HEK293 (cell line): ENCODE results near the gene ATF5.
A peak's percentile ranks its signal among the peaks of the same experiment; 100 is the strongest.

Source experiments
- IKZF3 ChIP-seq: fragments of 450-650 bp; IDR thresholded peaks from 2 replicates; pipeline ENCODE4 v1.5.0; 2018; ENCODE audit warnings: missing biosample characterization, mild to moderate bottlenecking, missing genetic modification characterization, moderate library complexity
- KLF7 ChIP-seq: fragments of 450-650 bp; formaldehyde crosslinking; IDR thresholded peaks from 2 replicates; pipeline ENCODE4 v1.5.1; 2016; ENCODE audit warnings: missing biosample characterization, missing genetic modification characterization, borderline replicate concordance
- MYNN ChIP-seq: fragments of 450-650 bp; formaldehyde crosslinking; IDR thresholded peaks from 2 replicates; pipeline ENCODE4 v1.5.1; 2016; ENCODE audit warnings: missing biosample characterization, missing genetic modification characterization, borderline replicate concordance
- MZF1 ChIP-seq: fragments of 450-650 bp; formaldehyde crosslinking; IDR thresholded peaks from 2 replicates; pipeline ENCODE4 v1.5.1; 2017; ENCODE audit warnings: missing biosample characterization, missing genetic modification characterization, borderline replicate concordance
- PRDM1 ChIP-seq: fragments of 450-650 bp; formaldehyde crosslinking; IDR thresholded peaks from 2 replicates; pipeline ENCODE4; 2016; ENCODE audit warnings: missing biosample characterization, missing genetic modification characterization
- PRDM10 ChIP-seq: fragments of 450-650 bp; formaldehyde crosslinking; IDR thresholded peaks from 2 replicates; pipeline ENCODE4 v1.5.1; 2016; ENCODE audit warnings: missing biosample characterization, missing genetic modification characterization
- SETDB1 ChIP-seq: IDR thresholded peaks from one replicate; pipeline ENCODE4 v1.6.1; 2017; ENCODE audit warnings: mild to moderate bottlenecking, low read length, moderate library complexity, mixed read lengths; ENCODE audit not compliant: insufficient read length
- TRIM28 ChIP-seq: IDR thresholded peaks from 2 replicates; pipeline ENCODE4 v1.6.1; 2011; ENCODE audit warnings: low read length, control low read depth, borderline replicate concordance
- ZNF155 ChIP-seq: fragments of 450-650 bp; formaldehyde crosslinking; IDR thresholded peaks from 2 replicates; pipeline ENCODE4 v1.5.1; 2016; ENCODE audit warnings: missing biosample characterization, missing genetic modification characterization
- ZNF184 ChIP-seq: fragments of 450-650 bp; IDR thresholded peaks from 2 replicates; pipeline ENCODE4 v1.5.1; 2018; ENCODE audit warnings: missing biosample characterization, mild to moderate bottlenecking, missing genetic modification characterization
- ZNF19 ChIP-seq: fragments of 450-650 bp; formaldehyde crosslinking; IDR thresholded peaks from 2 replicates; pipeline ENCODE4; 2016; ENCODE audit warnings: missing biosample characterization, missing genetic modification characterization, low read depth
- ZNF274 ChIP-seq, 2 experiments: fragments of 200-500 bp in 1 of 2; fragments of 450-650 bp in 1 of 2; sonication (Bioruptor generic) in 1 of 2; formaldehyde crosslinking in 1 of 2; IDR thresholded peaks; 2 replicates each; pipeline versions ENCODE4 v1.5.1 to v1.6.1; 2014 to 2016; ENCODE audit warnings: borderline replicate concordance in 1 of 2, inconsistent platforms in 1 of 2, low read length in 1 of 2, missing biosample characterization in 1 of 2, missing genetic modification characterization in 1 of 2
- ZNF37A ChIP-seq: fragments of 450-650 bp; IDR thresholded peaks from 2 replicates; pipeline ENCODE4 v1.5.1; 2018; ENCODE audit warnings: missing biosample characterization, missing genetic modification characterization
- ZNF433 ChIP-seq: fragments of 450-650 bp; formaldehyde crosslinking; IDR thresholded peaks from 2 replicates; pipeline ENCODE4 v1.5.1; 2016; ENCODE audit warnings: missing biosample characterization, missing genetic modification characterization, low read depth
- ZNF501 ChIP-seq: fragments of 450-650 bp; formaldehyde crosslinking; IDR thresholded peaks from 2 replicates; pipeline ENCODE4 v1.5.1; 2016; ENCODE audit warnings: missing biosample characterization, missing genetic modification characterization
- ZNF518A ChIP-seq: fragments of 450-650 bp; formaldehyde crosslinking; conservative IDR thresholded peaks from 2 replicates; pipeline ENCODE4 v1.5.1; 2016; ENCODE audit warnings: low read depth, missing biosample characterization, missing genetic modification characterization
- ZNF548 ChIP-seq: fragments of 450-650 bp; formaldehyde crosslinking; IDR thresholded peaks from 2 replicates; pipeline ENCODE4 v1.5.1; 2016; ENCODE audit warnings: missing biosample characterization, missing genetic modification characterization
- ZNF623 ChIP-seq: fragments of 450-650 bp; formaldehyde crosslinking; IDR thresholded peaks from 2 replicates; pipeline ENCODE4 v1.5.1; 2016; ENCODE audit warnings: missing biosample characterization, missing genetic modification characterization
- ZNF629 ChIP-seq: fragments of 450-650 bp; formaldehyde crosslinking; IDR thresholded peaks from 2 replicates; pipeline ENCODE4 v1.5.1; 2017; ENCODE audit warnings: missing biosample characterization, missing genetic modification characterization
- ZSCAN16 ChIP-seq: fragments of 450-650 bp; formaldehyde crosslinking; IDR thresholded peaks from 2 replicates; pipeline ENCODE4 v1.5.1; 2016; ENCODE audit warnings: missing biosample characterization, missing genetic modification characterization
- TF ChIP-seq, protein P1 (sequence below): fragments of 450-650 bp; formaldehyde crosslinking; IDR thresholded peaks from 2 replicates; pipeline ENCODE4 v1.5.1; 2016; ENCODE audit warnings: missing biosample characterization, missing genetic modification characterization
- TF ChIP-seq, protein P2 (sequence below): fragments of 450-650 bp; formaldehyde crosslinking; IDR thresholded peaks from 2 replicates; pipeline ENCODE4 v1.5.1; 2017; ENCODE audit warnings: missing biosample characterization, missing genetic modification characterization
- TF ChIP-seq, protein P3 (sequence below): fragments of 450-650 bp; formaldehyde crosslinking; IDR thresholded peaks from 2 replicates; pipeline ENCODE4 v1.5.1; 2017; ENCODE audit warnings: missing biosample characterization, missing genetic modification characterization

ATF5 gene

GRCh38 chr19:49924004-49924880, 4.8 kb upstream of the ATF5 start (continued):
- TF ChIP-seq PRDM10 (tag by site-specific recombination) (peak; percentile 59; the same call in 1 of the 2 replicates), IKZF3 (peak; percentile 46), ZNF518A (tag by site-specific recombination) (peak; percentile 24; the same call in 1 of the 2 replicates), TRIM28 (no peak), MZF1 (tag by site-specific recombination) (peak; percentile 79; the same call in 1 of the 2 replicates), PRDM1 (tag by site-specific recombination) (no peak), ZSCAN16 (tag by site-specific recombination) (peak; percentile 50; the same call in 1 of the 2 replicates), ZNF274 (IDR thresholded peaks at IDR 0.05; ENCODE audit: low read length) (no peak), ZNF274 (tag by site-specific recombination; IDR thresholded peaks at IDR 0.05; ENCODE audit: borderline replicate concordance) (no peak), ZNF623 (tag by site-specific recombination) (no peak), ZNF37A (tag by site-specific recombination) (no peak), ZNF155 (tag by site-specific recombination) (no peak), ZNF629 (no peak), ZNF548 (no peak), MYNN (tag by site-specific recombination) (no peak), ZNF19 (no peak), ZNF433 (tag by site-specific recombination) (no peak), SETDB1 (no peak), ZNF184 (tag by site-specific recombination) (no peak), KLF7 (tag by site-specific recombination) (peak; percentile 36; the same call in 1 of the 2 replicates), ZNF501 (tag by site-specific recombination) (no peak)
- TF ChIP-seq, protein P1, sequence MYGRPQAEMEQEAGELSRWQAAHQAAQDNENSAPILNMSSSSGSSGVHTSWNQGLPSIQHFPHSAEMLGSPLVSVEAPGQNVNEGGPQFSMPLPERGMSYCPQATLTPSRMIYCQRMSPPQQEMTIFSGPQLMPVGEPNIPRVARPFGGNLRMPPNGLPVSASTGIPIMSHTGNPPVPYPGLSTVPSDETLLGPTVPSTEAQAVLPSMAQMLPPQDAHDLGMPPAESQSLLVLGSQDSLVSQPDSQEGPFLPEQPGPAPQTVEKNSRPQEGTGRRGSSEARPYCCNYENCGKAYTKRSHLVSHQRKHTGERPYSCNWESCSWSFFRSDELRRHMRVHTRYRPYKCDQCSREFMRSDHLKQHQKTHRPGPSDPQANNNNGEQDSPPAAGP (tag by site-specific recombination): no peak
- TF ChIP-seq, protein P2, sequence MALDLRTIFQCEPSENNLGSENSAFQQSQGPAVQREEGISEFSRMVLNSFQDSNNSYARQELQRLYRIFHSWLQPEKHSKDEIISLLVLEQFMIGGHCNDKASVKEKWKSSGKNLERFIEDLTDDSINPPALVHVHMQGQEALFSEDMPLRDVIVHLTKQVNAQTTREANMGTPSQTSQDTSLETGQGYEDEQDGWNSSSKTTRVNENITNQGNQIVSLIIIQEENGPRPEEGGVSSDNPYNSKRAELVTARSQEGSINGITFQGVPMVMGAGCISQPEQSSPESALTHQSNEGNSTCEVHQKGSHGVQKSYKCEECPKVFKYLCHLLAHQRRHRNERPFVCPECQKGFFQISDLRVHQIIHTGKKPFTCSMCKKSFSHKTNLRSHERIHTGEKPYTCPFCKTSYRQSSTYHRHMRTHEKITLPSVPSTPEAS: no peak
- TF ChIP-seq, protein P3, sequence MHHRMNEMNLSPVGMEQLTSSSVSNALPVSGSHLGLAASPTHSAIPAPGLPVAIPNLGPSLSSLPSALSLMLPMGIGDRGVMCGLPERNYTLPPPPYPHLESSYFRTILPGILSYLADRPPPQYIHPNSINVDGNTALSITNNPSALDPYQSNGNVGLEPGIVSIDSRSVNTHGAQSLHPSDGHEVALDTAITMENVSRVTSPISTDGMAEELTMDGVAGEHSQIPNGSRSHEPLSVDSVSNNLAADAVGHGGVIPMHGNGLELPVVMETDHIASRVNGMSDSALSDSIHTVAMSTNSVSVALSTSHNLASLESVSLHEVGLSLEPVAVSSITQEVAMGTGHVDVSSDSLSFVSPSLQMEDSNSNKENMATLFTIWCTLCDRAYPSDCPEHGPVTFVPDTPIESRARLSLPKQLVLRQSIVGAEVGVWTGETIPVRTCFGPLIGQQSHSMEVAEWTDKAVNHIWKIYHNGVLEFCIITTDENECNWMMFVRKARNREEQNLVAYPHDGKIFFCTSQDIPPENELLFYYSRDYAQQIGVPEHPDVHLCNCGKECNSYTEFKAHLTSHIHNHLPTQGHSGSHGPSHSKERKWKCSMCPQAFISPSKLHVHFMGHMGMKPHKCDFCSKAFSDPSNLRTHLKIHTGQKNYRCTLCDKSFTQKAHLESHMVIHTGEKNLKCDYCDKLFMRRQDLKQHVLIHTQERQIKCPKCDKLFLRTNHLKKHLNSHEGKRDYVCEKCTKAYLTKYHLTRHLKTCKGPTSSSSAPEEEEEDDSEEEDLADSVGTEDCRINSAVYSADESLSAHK (tag by site-specific recombination): peak; percentile 35; the same call in 1 of the 2 replicates
